DND-41 (cell line): ENCODE data around the gene JAZF1.

Experiments
- CTCF ChIP-seq: IDR thresholded peaks from 2 replicates; pipeline ENCODE4 v1.5.1; 2012; ENCODE audit warnings: borderline replicate concordance, low read length, moderate library complexity, mild to moderate bottlenecking; ENCODE audit not compliant: poor library complexity, severe bottlenecking; ENCODE audit errors: extremely low read depth
- EZH2 ChIP-seq: IDR thresholded peaks from 3 replicates; pipeline ENCODE4 v1.6.1; 2012; ENCODE audit warnings: borderline replicate concordance, low read depth, mild to moderate bottlenecking, moderate library complexity, low read length, inconsistent platforms; ENCODE audit not compliant: severe bottlenecking

DNA sequence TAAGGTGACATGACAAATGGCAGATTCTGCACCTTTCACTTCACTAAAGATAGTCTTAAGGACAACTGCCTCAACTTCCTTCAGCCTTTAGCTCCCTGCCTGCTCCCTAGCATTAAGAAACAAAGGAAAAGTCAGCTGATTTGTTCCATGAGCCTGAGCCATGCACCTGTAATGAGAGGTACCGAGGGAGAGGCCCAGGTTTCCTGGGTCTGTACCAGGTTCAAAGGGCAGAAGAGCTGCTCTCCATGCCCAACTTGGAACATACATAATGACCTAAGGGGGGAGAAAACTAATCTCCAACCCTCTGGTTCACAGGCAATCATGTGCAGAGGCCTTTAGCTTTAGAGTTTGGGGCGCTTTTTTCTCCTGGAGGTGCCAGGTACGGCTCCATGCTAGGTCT lies 111.2 kb downstream of the JAZF1 start:
- TF ChIP-seq CTCF, result no peak
- TF ChIP-seq EZH2, result no peak
